HTERT RPE-1 (cell line): ENCODE measurements around the gene PUS1.

Experiments used
- in situ Hi-C: fragments of 300-500 bp; cut with MboI; formaldehyde crosslinking; loops from 4 replicates; pipeline ENCODE4 v1.14.3; 2020; ENCODE audit warnings: low sequenced_read_pairs

Gene PUS1

DNA sequence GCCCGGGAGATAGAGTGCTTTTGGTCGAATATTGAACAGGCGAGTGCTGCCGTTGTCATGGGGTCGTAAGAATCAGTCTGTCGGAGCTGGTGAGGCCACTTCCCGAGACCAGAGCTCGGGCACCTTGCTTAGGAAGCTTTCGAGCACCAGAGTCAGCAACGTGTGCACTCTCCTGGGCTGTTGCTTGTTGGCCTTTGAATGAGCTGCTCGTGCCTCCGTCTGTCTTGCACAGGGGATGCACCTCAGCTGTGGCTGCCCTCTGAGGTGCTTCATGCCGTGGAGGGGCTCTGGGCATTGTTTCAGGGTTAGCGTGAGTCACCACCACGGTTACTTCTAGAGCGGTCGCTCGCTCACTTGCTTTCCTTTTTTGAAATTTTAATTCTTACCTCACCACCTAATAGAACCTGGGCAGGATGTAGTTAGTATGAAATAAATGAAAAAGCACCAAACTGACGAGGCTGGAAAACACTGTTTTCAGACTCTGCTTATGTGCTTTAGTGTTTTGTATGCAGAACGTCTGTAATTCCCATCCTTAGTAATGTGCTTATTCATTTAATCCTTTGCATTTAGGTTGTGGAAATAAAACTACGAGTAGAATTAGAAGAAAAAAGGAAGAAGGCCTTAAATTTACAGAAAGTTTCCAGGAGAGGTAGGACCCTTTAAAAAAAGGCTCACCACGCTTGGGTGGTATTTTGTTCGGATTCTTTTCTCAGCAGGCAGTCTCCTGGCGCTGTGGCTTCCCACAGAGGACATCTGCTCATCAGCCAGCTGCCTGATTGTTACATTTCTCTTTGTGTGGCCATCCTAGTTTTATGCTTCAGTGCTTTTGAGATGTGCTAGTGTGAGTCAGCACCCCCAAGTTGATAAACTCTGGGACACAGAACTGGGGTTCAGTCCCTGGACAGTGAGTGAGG, 61.2 kb downstream of the PUS1 start:
- in situ Hi-C loops = no loop called here

- in situ Hi-C loops = no loop called here
Observed at GRCh38 chr12:131990980-131991305, 61.9 kb downstream of the PUS1 start.

DNA sequence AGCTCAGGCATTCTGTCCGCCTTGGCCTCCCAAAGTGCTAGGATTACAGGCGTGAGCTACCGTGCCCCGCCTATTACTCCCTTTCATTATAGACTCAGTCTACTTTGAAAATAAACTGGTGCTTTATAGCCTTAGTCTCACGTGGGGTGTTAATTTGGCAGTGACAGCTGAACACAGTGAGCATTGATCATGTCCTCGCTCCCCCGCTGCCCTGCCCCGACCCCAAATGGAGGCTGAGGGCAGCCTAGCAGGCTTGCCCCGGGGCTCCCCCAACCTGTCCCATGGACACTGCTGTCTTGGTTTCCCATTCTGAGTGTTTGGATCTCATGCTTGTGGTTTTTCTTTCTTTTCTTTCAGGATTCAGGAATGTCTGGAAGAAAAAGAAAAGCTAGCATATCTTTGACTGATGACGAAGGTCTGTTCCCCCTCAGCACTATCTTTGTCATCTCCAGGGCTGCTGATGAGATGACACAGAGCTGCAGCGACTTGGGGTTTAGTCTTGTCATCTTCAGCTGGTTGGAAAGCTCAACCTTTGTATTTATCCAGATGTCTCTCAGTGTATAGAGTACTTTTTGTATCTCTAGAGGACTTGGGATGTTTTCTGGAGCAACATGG, 62.8 kb downstream of the PUS1 start:
- in situ Hi-C loops = no loop called here

GRCh38 chr12:131994589-131994988, 65.5 kb downstream of the PUS1 start:
- in situ Hi-C loops = no loop called here
